ENCODE measurements around the gene FAM133A. TPM values are rescaled to one million over a fixed set of nuclear protein-coding genes. Genes with fewer than 3 reads are reported as not detected.

The FAM133A gene
- 0.09 and 0.59 TPM in 2 replicates for total RNA-seq

DNA sequence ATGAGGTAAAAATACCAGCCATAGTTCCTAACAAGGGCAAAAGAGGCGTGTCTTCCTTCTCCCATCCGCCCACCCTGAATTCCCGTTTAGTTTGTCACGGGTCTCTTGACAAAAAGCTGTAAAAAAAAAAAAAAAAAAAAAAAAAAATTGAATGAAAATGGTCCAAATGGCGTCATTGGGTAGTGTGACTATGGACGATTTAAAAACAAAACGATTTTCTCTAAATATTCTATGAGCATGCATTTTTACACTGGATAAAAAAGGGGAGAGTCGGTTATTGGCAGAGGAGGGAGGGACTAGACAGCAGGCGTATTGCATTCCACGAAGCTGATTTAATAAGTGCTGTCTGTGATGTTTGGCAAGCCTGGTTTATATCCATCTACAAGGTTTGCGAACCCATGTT lies at the start of gene FAM133A:
Gene FAM133A (plus strand): TSS at position 338 of the 403 bp plus-strand sequence. CDS start 35,214 bp downstream, outside the sequence.

DNA sequence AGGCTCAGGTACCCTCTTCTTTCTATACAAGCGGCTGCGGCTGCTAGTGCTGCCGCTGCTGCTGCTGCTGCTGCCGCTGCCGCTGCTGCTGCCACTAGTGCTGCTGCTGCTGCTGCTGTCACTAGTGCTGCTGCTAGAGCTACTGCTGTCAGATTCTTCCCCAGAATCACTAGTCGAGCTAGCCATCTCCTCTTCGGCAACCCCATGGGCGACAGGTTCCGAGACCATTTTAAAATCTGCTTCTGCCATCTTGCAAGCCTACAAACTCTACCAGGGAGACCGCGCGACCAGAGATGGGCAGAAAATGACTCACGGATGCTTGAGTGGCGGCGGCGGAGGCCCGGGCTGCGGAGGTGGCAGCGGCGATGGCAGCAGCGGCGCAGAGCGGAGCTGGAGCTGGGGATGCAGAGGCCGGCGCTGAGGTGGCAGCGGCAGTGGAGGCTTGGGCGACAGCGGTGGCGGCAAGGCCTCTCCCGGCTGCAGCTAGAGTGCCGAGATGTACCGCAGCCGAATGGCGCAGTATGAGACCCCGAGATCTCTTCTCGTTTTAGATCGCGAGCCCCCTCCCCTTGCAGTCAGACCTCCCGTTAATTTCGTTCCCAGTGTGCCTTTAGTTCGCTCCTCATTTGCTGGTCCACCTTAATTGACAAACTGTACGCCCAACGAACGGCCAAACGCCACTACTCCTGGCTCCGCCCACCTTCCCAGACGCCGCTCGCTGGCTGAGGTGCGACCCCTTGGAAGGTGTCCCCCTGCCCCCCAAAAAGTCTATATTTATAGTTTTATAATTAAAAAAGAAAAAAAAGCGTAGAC lies 744 bp upstream of the FAM133A start, which contains the start of gene NAP1L3:
Gene NAP1L3 (minus strand): TSS at position 523 of the 813 bp plus-strand sequence. CDS start 274 bp downstream, at position 249.

Other genes with a start within 250 kb of the FAM133A start
- 13.1 and 19.3 TPM in 2 replicates for gene NAP1L3, start 628 bp upstream of the FAM133A start, total RNA-seq